KMS-11 (cell line): ENCODE data around the gene NTN4.

Source experiments
- H2AFZ ChIP-seq: fragments of 200-600 bp; sonication (generic); 2 replicates; pipeline ENCODE4 v1.6.1; 2016; ENCODE audit warnings: antibody characterized with exemption, mixed run types, low read depth
- H3K27ac ChIP-seq: fragments of 200-600 bp; sonication (generic); 2 replicates; pipeline ENCODE4 v1.6.1; 2016; ENCODE audit warnings: mild to moderate bottlenecking, mixed run types
- H3K27me3 ChIP-seq: fragments of 200-600 bp; sonication (generic); 2 replicates; pipeline ENCODE4 v1.6.1; 2017; ENCODE audit warnings: mild to moderate bottlenecking, low read depth, mixed run types, moderate library complexity; ENCODE audit not compliant: insufficient read depth
- H3K36me3 ChIP-seq: fragments of 200-600 bp; sonication (generic); 2 replicates; pipeline ENCODE4 v1.6.1; 2017; ENCODE audit warnings: mild to moderate bottlenecking, mixed run types; ENCODE audit not compliant: insufficient read depth
- H3K4me1 ChIP-seq: fragments of 200-600 bp; sonication (generic); 2 replicates; pipeline ENCODE4 v1.6.1; 2016; ENCODE audit warnings: mild to moderate bottlenecking, low read depth, mixed run types; ENCODE audit not compliant: poor library complexity, severe bottlenecking
- H3K4me2 ChIP-seq: fragments of 200-600 bp; sonication (generic); 2 replicates; pipeline ENCODE4 v1.7.0; 2016; ENCODE audit warnings: mild to moderate bottlenecking, mixed run types
- H3K4me3 ChIP-seq: fragments of 200-600 bp; sonication (generic); IDR thresholded peaks from 2 replicates; pipeline ENCODE4 v1.6.1; 2017; ENCODE audit warnings: low read depth, low read length, mixed read lengths; ENCODE audit not compliant: insufficient read depth
- H3K79me2 ChIP-seq: fragments of 200-600 bp; sonication (generic); 2 replicates; pipeline ENCODE4 v1.6.1; 2016; ENCODE audit warnings: low read depth, mixed run types; ENCODE audit not compliant: insufficient read depth
- H3K9ac ChIP-seq: fragments of 200-600 bp; sonication (generic); 2 replicates; pipeline ENCODE4 v1.6.1; 2016; ENCODE audit warnings: mild to moderate bottlenecking, mixed run types
- H4K20me1 ChIP-seq: fragments of 200-600 bp; sonication (generic); 2 replicates; pipeline ENCODE4 v1.6.1; 2016; ENCODE audit warnings: mild to moderate bottlenecking, mixed run types; ENCODE audit not compliant: insufficient read depth
- CTCF ChIP-seq: fragments of 200-600 bp; sonication (generic); conservative IDR thresholded peaks from 2 replicates; pipeline ENCODE4 v1.6.1; 2017; ENCODE audit warnings: low read depth, mild to moderate bottlenecking, antibody characterized with exemption, low read length, moderate library complexity, mixed read lengths

The NTN4 gene

GRCh38 chr12:95637010-95637409, 153.6 kb downstream of the NTN4 start:
- no peak overlapping the region for H3K9ac ChIP-seq
- H3K27me3 ChIP-seq: no peaks in the 10 kb centered on the region
- no peaks in the 10 kb centered on the region for H4K20me1 ChIP-seq
- no peak overlapping the region for H2AFZ ChIP-seq
- H3K79me2 ChIP-seq: no peaks in the 10 kb centered on the region
- no peak overlapping the region for H3K4me3 ChIP-seq
- H3K36me3 ChIP-seq: no peaks in the 10 kb centered on the region
- H3K4me1 ChIP-seq: peaks cover 13% of the 10 kb centered on the region
- TF ChIP-seq CTCF: no peak
- H3K4me2 ChIP-seq: no peak overlapping the region
- no peak overlapping the region for H3K27ac ChIP-seq

- Histone ChIP-seq H3K4me3 (no peak overlapping the region), H3K27me3 (no peaks in the 10 kb centered on the region), H3K4me2 (no peak overlapping the region), H3K4me1 (peaks cover 14% of the 10 kb centered on the region), H3K36me3 (no peaks in the 10 kb centered on the region), H3K27ac (no peak overlapping the region), H3K79me2 (no peaks in the 10 kb centered on the region), H2AFZ (no peak overlapping the region), H4K20me1 (no peaks in the 10 kb centered on the region), H3K9ac (no peak overlapping the region)
- no peak for TF ChIP-seq CTCF
Observed at GRCh38 chr12:95634622-95635621, 155.6 kb downstream of the NTN4 start.

- Histone ChIP-seq H4K20me1 (no peaks in the 10 kb centered on the region), H3K4me2 (no peak overlapping the region), H3K36me3 (no peaks in the 10 kb centered on the region), H3K27ac (no peak overlapping the region), H2AFZ (no peak overlapping the region), H3K9ac (no peak overlapping the region), H3K79me2 (no peaks in the 10 kb centered on the region), H3K27me3 (no peaks in the 10 kb centered on the region), H3K4me3 (no peak overlapping the region), H3K4me1 (peaks cover 14% of the 10 kb centered on the region)
- TF ChIP-seq CTCF: no peak
Observed at GRCh38 chr12:95633732-95634465, 156.7 kb downstream of the NTN4 start.

- Histone ChIP-seq H3K4me3 (no peak overlapping the region), H2AFZ (no peak overlapping the region), H3K27me3 (no peaks in the 10 kb centered on the region), H3K79me2 (no peaks in the 10 kb centered on the region), H3K9ac (no peak overlapping the region), H3K27ac (no peak overlapping the region), H3K36me3 (no peaks in the 10 kb centered on the region), H4K20me1 (no peaks in the 10 kb centered on the region), H3K4me1 (peaks cover 14% of the 10 kb centered on the region), H3K4me2 (no peak overlapping the region)
- no peak for TF ChIP-seq CTCF
Observed at GRCh38 chr12:95633049-95633731, 157.4 kb downstream of the NTN4 start.
